ENCODE measurements around the gene STAB2. TPM values are rescaled to one million over a fixed set of nuclear protein-coding genes. Genes with fewer than 3 reads are reported as not detected.

STAB2 gene
- total and polyA plus RNA-seq, 2 of the 8 experiments (the other 6 are each of a cell fraction or from before 2014, with no cell fraction given): not detected

- Histone ChIP-seq H2BK12ac (ENCODE audit: low read depth, low read length) (no peak overlapping the region; the same call in 1 of the 2 replicates), H3K27me3 (replicated peaks in 1 of 4; ENCODE audit: control insufficient read depth in 3 of 4, extremely low read depth in 1 of 4, insufficient read depth in 3 of 4, low read length in 3 of 4) (no peaks in the 10 kb centered on the region), H3K4ac (replicated peaks; ENCODE audit: insufficient read length, low read depth, low read length) (no peak overlapping the region), H3K23me2 (ENCODE audit: low read depth, low read length) (no peaks in the 10 kb centered on the region), H3K14ac (ENCODE audit: insufficient read length) (no peak overlapping the region), H4K20me1 (replicated peaks in 1 of 2; ENCODE audit: control insufficient read depth in 1 of 2, insufficient read depth in 2 of 2, low read length in 2 of 2) (no peaks in the 10 kb centered on the region), H3K9me3 (ENCODE audit: insufficient read depth in 2 of 2, low read depth in 1 of 2, low read length in 1 of 2) (no peaks in the 10 kb centered on the region), H4K5ac (ENCODE audit: insufficient read length, low read depth, low read length) (no peak overlapping the region), H3K27ac (ENCODE audit: low read depth, low read length) (no peak overlapping the region), H3K23ac (ENCODE audit: insufficient read length) (no peak overlapping the region), H3K9ac (replicated peaks in 1 of 4; ENCODE audit: extremely low read depth in 1 of 4, low read depth in 3 of 4, low read length in 3 of 4) (no peak overlapping the region), H3K4me1 (replicated peaks in 1 of 4; ENCODE audit: control insufficient read depth in 3 of 4, insufficient read depth in 4 of 4, low read length in 3 of 4) (peaks cover 0 to 4% (median 4%) of the 10 kb centered on the region in 4 experiments; a peak in 4 of 7 replicates), H3K4me2 (ENCODE audit: insufficient read depth in 1 of 2, low read depth in 2 of 2, low read length in 2 of 2) (no peak overlapping the region), H4K8ac (ENCODE audit: extremely low read depth, insufficient read depth, low read length) (no peak overlapping the region; the same call in 1 of the 2 replicates), H2AK5ac (ENCODE audit: low read depth, low read length) (no peak overlapping the region), H3K18ac (ENCODE audit: extremely low read depth, low read length) (no peak overlapping the region), H3K79me1 (ENCODE audit: low read depth, low read length) (no peaks in the 10 kb centered on the region), H3K36me3 (ENCODE audit: control insufficient read depth in 2 of 4, insufficient read depth in 4 of 4, low read length in 3 of 4) (no peaks in the 10 kb centered on the region), H4K91ac (replicated peaks; ENCODE audit: insufficient read length, low read length) (no peak overlapping the region), H3K79me2 (ENCODE audit: control insufficient read depth in 1 of 2, insufficient read depth in 2 of 2, low read length in 2 of 2) (no peaks in the 10 kb centered on the region), H2AFZ (ENCODE audit: low read length) (no peak overlapping the region), H3K56ac (replicated peaks; ENCODE audit: insufficient read length, low read depth, low read length) (no peak overlapping the region), H2BK20ac (ENCODE audit: low read length) (0 out of 2 replicates have a peak overlapping the region, but pooled peaks have one; percentile 72), H3K4me3 (ENCODE audit: extremely low read depth in 1 of 4, insufficient read depth in 2 of 4, low read depth in 3 of 4, low read length in 4 of 4) (no peak overlapping the region), H2BK15ac (ENCODE audit: low read length) (0 out of 2 replicates have a peak overlapping the region, but pooled peaks have one; percentile 46), H2BK5ac (ENCODE audit: low read depth, low read length) (no peak overlapping the region), H2BK120ac (replicated peaks; ENCODE audit: low read depth, low read length) (no peak overlapping the region)
- ChIA-PET POLR2A (ENCODE audit: partially characterized antibody) (no interaction called here), CTCF (ENCODE audit: partially characterized antibody) (interaction anchor here (0.6 to 1.0 kb wide), 2 partner anchors 34 to 710 kb away, joined by 3 read pairs; no protein-coding TSS in a partner anchor)
- no peak for TF ChIP-seq GTF2F1 (IDR thresholded peaks at IDR 0.05; ENCODE audit: borderline replicate concordance, low read depth, low read length)
- WGBS, 2 experiments (ENCODE audit: extremely low coverage in 1 of 2, insufficient coverage in 1 of 2, insufficient read length in 1 of 2, insufficient replicate concordance in 2 of 2, low coverage in 1 of 2, low lambda C conversion rate in 2 of 2, missing lambda C conversion rate in 1 of 2): 93% methylated on average over 10 of the region's 10 CpGs; no CpG with 5 or more reads in 1 of the 2 experiments
- DNase-seq (ENCODE audit: low read depth in 1 of 2, low spot score in 2 of 2) (no peak), FAIRE-seq (no peak)
These were observed 86.9 kb downstream of the STAB2 start for GRCh38 chr12:103673891-103674375.
